ENCODE results near the gene SKIC2. TPM values are rescaled to one million over a fixed set of nuclear protein-coding genes. Genes with fewer than 3 reads are reported as not detected.
"Not testable (repeated sequence)": the region's sequence is repeated elsewhere in the genome, so short reads cannot be mapped to it uniquely, and the experiment has no call there.

The SKIC2 gene
- total RNA-seq, 1 donor from 2014 or later: 32.9 TPM

DNA sequence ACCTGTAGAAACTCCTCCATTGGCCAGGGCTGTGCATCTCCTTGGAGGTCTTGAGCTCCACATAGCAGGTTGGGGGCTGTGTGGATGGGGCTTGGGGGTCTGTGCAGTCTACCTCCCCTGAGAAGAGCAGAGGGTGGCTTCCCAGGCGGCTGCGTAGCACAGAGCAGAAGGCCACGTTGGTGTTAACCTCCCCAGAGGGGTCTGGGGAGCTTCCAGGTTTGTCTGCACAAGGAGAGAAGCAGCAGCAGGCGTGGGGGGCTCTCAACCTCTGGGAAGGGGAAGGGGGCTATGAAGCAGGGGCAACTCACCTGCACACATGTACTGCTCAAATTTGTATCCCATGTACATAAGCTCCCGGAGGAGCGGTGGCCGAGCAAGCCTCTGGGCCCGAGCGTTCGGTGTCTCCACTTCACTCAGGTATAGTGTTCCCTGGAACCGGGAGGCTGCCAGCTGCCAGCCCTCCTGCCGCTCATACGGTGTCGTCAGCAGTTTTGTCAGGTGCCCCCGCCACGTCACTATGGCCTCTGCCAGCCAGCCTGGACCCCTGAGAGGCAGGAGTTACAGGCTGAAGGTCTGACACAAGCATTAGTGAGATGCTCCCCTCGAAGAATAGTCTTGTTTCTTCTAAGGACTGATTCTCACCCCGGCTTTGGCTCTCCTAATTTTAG is 11.8 kb downstream of the SKIC2 start:
- peaks cover 47% of the 10 kb centered on the region for H3K36me3 ChIP-seq
- TF ChIP-seq, protein P1, sequence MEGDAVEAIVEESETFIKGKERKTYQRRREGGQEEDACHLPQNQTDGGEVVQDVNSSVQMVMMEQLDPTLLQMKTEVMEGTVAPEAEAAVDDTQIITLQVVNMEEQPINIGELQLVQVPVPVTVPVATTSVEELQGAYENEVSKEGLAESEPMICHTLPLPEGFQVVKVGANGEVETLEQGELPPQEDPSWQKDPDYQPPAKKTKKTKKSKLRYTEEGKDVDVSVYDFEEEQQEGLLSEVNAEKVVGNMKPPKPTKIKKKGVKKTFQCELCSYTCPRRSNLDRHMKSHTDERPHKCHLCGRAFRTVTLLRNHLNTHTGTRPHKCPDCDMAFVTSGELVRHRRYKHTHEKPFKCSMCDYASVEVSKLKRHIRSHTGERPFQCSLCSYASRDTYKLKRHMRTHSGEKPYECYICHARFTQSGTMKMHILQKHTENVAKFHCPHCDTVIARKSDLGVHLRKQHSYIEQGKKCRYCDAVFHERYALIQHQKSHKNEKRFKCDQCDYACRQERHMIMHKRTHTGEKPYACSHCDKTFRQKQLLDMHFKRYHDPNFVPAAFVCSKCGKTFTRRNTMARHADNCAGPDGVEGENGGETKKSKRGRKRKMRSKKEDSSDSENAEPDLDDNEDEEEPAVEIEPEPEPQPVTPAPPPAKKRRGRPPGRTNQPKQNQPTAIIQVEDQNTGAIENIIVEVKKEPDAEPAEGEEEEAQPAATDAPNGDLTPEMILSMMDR (IDR thresholded peaks at IDR 0.05; ENCODE audit: borderline replicate concordance): no peak
- no peaks in the 10 kb centered on the region for H3K9me3 ChIP-seq (replicated peaks)
- intact Hi-C loops (cut with micrococcal nuclease): no loop called here
- peaks cover 38% of the 10 kb centered on the region for H3K4me1 ChIP-seq
- no peaks in the 10 kb centered on the region for H3K27me3 ChIP-seq (ENCODE audit: low read depth)
- peak overlapping the region; percentile 98 for H3K27ac ChIP-seq (replicated peaks)
- no peak for DNase-seq
- peak overlapping the region; percentile 98 for H3K4me3 ChIP-seq

DNA sequence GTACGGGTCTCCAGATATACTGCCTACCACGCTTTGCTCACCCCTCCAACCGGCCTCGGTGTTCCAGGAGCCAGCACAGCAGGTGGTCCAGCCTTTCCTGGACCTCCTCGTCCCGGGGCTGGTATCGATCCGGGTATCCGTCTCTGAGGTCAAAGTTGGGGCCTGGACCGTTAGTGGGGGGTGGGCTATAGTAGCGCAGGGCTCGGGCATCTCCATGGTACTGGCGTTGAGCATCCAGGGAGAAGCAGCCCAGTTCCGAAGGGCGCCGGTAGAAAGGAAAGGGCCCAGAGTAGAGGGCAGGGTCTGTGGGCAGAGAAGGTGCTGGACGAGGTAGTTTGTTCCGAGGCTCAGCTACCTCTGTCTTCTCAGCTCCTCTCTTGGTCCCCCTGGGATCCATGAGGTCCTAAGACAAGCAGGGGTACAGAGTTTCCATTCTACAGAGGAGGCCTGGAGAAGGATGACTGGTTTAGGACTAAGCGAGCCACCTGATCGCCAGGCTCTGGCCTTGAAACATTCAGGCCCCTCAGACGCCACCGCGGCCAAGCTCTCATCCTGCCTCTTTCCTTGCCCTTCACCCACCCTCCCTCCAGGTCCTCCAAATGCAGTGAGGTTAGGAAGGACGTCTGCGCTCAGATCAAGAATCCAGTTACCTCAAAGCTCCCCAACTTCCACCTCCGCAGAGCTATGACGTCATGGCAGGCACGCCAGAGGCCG is 12.5 kb downstream of the SKIC2 start:
- H3K27me3 ChIP-seq (ENCODE audit: low read depth): no peaks in the 10 kb centered on the region
- intact Hi-C loops (cut with micrococcal nuclease): no loop called here
- peaks cover 40% of the 10 kb centered on the region for H3K36me3 ChIP-seq

DNA sequence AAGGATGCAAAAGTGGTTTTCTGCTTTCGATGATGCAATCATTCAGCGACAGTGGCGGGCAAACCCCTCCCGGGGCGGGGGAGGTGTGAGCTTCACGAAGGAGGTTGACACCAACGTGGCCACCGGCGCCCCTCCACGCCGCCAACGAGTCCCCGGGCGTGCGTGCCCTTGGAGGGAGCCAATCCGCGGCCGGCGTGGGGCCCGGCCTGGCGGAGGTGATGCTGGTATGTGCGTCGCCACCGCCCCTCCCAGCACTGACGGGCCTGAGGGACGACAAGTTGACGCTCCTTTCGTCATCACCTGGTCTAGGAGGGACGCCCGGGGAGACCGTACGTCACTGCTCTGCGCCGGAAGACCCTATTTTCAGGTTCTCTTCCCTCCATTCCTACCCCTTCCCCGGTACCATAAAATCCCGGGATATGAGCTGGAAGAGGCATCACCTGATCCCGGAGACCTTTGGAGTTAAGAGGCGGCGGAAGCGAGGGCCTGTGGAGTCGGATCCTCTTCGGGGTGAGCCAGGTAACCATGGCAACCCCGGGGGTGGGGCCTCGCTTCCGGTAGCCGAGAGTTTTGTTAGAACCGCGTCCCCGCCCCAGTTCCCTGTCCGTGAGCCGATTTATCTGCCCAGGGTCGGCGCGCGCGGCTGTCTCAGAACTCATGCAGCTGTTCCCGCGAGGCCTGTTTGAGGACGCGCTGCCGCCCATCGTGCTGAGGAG is 13.2 kb downstream of the SKIC2 start, which contains the start of gene DXO:
Gene DXO (minus strand): TSS at position 146 of the 716 bp plus-strand sequence. CDS start 463 bp downstream, outside the sequence.
- peak within 1 kb of the TSS; percentile 98 for H3K4me3 ChIP-seq
- no peaks in the 10 kb centered on the region for H3K27me3 ChIP-seq (ENCODE audit: low read depth)
- no peaks in the 10 kb centered on the region for H3K9me3 ChIP-seq (replicated peaks)
- peaks cover 33% of the 10 kb centered on the region for H3K36me3 ChIP-seq
- H3K4me1 ChIP-seq: peaks cover 38% of the 10 kb centered on the region
- peak within 1 kb of the TSS; percentile 98 for H3K27ac ChIP-seq (replicated peaks)
- intact Hi-C loops (cut with micrococcal nuclease): no loop called here
- DNase-seq: peak; percentile 95
- TF ChIP-seq, protein P1 (IDR thresholded peaks at IDR 0.05; ENCODE audit: borderline replicate concordance): no peak

More for the DNA sequence above, 12.5 kb downstream of the SKIC2 start:
- no peak for DNase-seq
- Histone ChIP-seq H3K4me1 (peaks cover 38% of the 10 kb centered on the region), H3K9me3 (replicated peaks) (no peaks in the 10 kb centered on the region), H3K4me3 (peak overlapping the region; percentile 98), H3K27ac (replicated peaks) (peak overlapping the region; percentile 98)
- TF ChIP-seq, protein P1 (IDR thresholded peaks at IDR 0.05; ENCODE audit: borderline replicate concordance): no peak

DNA sequence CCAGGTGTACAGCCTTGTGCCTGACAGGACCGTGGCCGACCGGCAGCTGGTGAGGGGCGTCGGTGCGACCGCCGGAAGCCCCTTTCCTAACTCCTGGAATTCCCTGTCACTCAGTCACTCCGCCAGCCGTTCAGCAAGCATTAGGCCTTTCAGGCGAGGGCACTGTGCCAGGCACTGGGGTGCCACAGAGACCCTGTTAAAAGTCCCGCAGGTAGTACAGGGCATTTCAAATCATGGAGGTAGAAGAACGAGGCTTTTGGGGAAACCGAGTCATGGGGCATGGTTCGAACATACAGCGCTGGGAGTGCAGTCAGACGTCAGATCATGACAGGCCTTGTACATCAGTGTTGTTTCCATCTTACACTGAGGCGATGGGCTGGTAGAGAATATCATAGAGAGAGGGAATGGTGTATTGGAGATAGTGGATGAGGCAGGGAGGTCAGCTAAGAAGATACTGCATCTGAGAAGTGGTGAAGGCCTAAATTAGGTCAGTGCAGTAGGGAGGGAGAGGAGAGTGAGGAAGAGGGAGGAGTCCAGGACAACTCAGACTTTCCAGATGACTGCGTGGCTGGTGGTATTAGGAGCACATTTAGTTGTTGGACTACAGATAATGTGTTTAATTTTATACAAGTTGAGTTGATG is 13.9 kb downstream of the SKIC2 start:
- Histone ChIP-seq H3K4me1 (peaks cover 38% of the 10 kb centered on the region), H3K4me3 (peak overlapping the region; percentile 98), H3K36me3 (peaks cover 26% of the 10 kb centered on the region), H3K9me3 (replicated peaks) (no peaks in the 10 kb centered on the region), H3K27me3 (ENCODE audit: low read depth) (no peaks in the 10 kb centered on the region), H3K27ac (replicated peaks) (peak overlapping the region; percentile 98)
- TF ChIP-seq, protein P1 (IDR thresholded peaks at IDR 0.05; ENCODE audit: borderline replicate concordance): no peak
- intact Hi-C loops (cut with micrococcal nuclease): no loop called here
- no peak for DNase-seq

DNA sequence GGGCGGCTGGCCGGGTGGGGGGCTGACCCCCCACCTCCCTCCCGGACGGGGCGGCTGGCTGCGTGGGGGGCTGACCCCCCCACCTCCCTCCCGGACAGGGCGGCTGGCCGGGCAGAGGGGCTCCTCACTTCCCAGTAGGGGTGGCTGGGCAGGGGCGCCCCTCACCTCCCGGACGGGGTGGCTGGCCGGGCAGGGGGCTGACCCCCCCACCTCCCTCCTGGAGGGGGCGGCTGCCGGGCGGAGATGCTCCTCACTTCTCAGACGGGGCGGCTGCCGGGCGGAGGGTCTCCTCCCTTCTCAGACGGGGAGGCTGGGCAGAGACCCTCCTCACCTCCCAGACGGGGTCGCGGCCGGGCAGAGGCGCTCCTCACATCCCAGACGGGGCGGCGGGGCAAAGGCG is 17.1 kb downstream of the SKIC2 start:
- DNase-seq; H3K9me3 ChIP-seq (replicated peaks); intact Hi-C loops (cut with micrococcal nuclease); H3K27me3 ChIP-seq (ENCODE audit: low read depth); H3K27ac ChIP-seq (replicated peaks); H3K4me3 ChIP-seq: not testable (repeated sequence)
- Histone ChIP-seq H3K4me1 (peaks cover 28% of the 10 kb centered on the region), H3K36me3 (peaks cover 12% of the 10 kb centered on the region)

Measured in left ventricle myocardium inferior (tissue), 1 donor.